AG09309 (cell line): Measurements from ENCODE around the gene SIAH1.
"Not testable (repeated sequence)": the region's sequence is repeated elsewhere in the genome, so short reads cannot be mapped to it uniquely, and the experiment has no call there.

Experiments used
- DNase-seq: peaks from one replicate; pipeline ENCODE4 v3.0.0-alpha.2; 2010; ENCODE audit warnings: low read depth
- H3K4me3 ChIP-seq: 2 replicates; pipeline ENCODE4 v1.5.1; 2011; ENCODE audit warnings: mild to moderate bottlenecking, low read depth, low read length, moderate library complexity; ENCODE audit not compliant: control insufficient read depth
- CTCF ChIP-seq: IDR thresholded peaks from 2 replicates; pipeline ENCODE4 v1.5.1; 2011; ENCODE audit warnings: mild to moderate bottlenecking, low read depth, low read length, inconsistent platforms; ENCODE audit not compliant: insufficient read depth, control insufficient read depth; ENCODE audit errors: missing control alignments

The SIAH1 gene

DNA sequence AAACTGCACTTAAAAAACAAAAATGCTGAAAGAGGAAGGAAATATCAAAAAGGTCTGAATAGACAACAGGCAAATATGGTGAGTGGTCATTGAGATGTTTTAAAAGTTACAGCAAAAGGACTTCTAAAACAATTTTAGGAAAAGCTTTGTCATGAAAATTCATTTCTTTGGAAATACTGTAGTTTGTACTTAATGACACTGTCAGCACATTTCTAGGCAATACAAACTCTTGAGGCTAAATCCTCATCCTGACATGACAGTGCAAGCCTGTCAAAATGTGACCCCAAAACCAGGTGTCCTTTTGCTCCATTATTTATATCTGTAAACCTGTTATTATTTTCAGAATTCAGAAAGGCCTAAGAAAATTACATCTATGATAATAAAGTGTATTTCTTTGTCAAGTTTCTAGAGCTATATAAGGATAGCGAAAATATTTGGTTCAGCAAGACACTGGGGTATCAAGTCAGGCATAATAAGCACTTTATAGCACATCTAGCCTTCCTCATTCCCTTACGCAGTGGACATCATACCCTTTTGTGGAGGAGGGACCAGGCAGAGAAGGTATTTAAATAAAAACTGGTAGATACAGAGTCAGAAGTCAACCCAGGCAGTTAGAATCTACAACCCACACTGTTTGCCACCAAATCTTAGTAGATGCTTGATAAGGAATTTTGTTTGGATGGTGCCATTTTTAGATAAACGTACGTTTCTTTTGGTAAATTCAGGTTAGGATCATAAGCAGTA is 28.4 kb downstream of the SIAH1 start:
- no peak for DNase-seq
- TF ChIP-seq CTCF: no peak
- no peak overlapping the region for H3K4me3 ChIP-seq

GRCh38 chr16:48354877-48355855 is 30.0 kb downstream of the SIAH1 start:
- no peak for TF ChIP-seq CTCF
- H3K4me3 ChIP-seq: no peak overlapping the region
- DNase-seq: no peak

DNA sequence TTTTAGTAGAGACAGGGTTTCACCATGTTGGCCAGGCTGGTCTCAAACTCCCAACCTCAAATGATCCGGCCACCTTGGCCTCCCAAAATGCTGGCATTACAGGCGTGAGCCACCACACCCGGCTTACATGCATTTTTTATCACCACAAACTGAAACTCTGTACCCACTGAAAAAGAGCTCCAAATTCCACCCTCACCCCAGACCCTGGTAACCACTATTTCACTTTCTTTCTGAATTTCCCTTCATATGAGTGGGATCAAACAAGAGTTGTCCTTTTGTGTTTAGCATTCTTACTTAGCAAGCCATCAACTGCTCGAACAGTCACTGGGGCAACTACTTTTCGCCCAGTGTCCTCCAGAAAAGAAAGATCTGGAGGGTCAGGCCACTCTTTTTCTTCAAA is 30.8 kb downstream of the SIAH1 start:
- not testable (repeated sequence) for H3K4me3 ChIP-seq, DNase-seq

- DNase-seq: peak; percentile 23
- peak; percentile 87 for TF ChIP-seq CTCF
- H3K4me3 ChIP-seq: no peak overlapping the region
Observed at GRCh38 chr16:48353565-48354163, 31.5 kb downstream of the SIAH1 start.

GRCh38 chr16:48352648-48353390 is 32.4 kb downstream of the SIAH1 start:
- DNase-seq: no peak
- TF ChIP-seq CTCF: no peak
- no peak overlapping the region for H3K4me3 ChIP-seq

DNA sequence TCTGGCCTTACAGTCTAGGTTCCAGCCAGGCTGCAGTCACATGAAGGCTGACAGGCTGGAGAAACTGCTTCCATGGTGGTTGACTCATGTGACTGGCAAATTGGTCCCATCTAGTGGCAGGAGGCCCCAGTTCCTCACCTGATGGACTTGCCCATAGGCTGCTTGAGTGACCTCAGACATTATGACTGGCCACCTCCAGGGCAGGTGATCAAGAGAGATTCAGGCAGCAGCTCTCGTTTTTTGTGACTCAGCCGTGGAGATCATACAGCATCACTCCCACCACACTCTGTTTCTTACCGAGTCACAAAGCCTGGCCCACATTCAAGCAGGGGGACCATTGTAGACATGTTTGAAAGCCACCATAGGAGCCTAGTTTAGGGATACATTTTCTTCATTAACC is 34.5 kb downstream of the SIAH1 start:
- H3K4me3 ChIP-seq: no peak overlapping the region
- DNase-seq: no peak
- TF ChIP-seq CTCF: no peak
